Kidney (tissue), 14 donors: ENCODE results near the gene HOXA2. TPM values are rescaled to one million over a fixed set of nuclear protein-coding genes. Genes with fewer than 3 reads are reported as not detected.

Experiments used
- DNase-seq, 5 donors: peaks; one replicate each; pipeline ENCODE4 v3.0.0-alpha.2; 2013 to 2020
- FAIRE-seq: peaks from 2 replicates; lab custom pipeline; 2012; peaks lifted over from hg19 to GRCh38; lab: Jason Lieb, UNC
- H3K27ac ChIP-seq, 2 donors: one replicate each; pipeline ENCODE4 v1.7.0; 2013; ENCODE audit warnings: low read depth in 2 of 2, low read length in 2 of 2, inconsistent platforms in 1 of 2
- H3K27me3 ChIP-seq: one replicate; pipeline ENCODE4 v1.7.1; 2013; ENCODE audit warnings: low read length, inconsistent platforms; ENCODE audit not compliant: control insufficient read depth, insufficient read depth
- H3K36me3 ChIP-seq, 3 donors: one replicate each; pipeline versions ENCODE4 v1.7.0 to v1.7.1; 2013; ENCODE audit warnings: low read length in 3 of 3, control low read depth in 1 of 3, inconsistent platforms in 1 of 3; ENCODE audit not compliant: insufficient read depth in 3 of 3, control insufficient read depth in 2 of 3
- H3K4me1 ChIP-seq, 3 donors: one replicate each; pipeline versions ENCODE4 v1.7.0 to v1.7.1; 2013; ENCODE audit warnings: low read length in 3 of 3, inconsistent platforms in 1 of 3, low read depth in 1 of 3; ENCODE audit not compliant: control insufficient read depth in 2 of 3, insufficient read depth in 2 of 3
- H3K4me3 ChIP-seq, 3 donors: one replicate each; pipeline versions ENCODE4 v1.7.0 to v1.8.1; 2013; ENCODE audit warnings: low read length in 3 of 3, control low read depth in 1 of 3, inconsistent platforms in 1 of 3
- H3K9ac ChIP-seq, 3 donors: one replicate each; pipeline versions ENCODE4 v1.7.0 to v1.7.1; 2013; ENCODE audit warnings: low read length in 3 of 3, control low read depth in 1 of 3, inconsistent platforms in 1 of 3
- H3K9me3 ChIP-seq, 3 donors: one replicate each; pipeline versions ENCODE4 v1.7.0 to v1.7.1; 2013; ENCODE audit warnings: low read length in 3 of 3, control low read depth in 1 of 3, inconsistent platforms in 1 of 3; ENCODE audit not compliant: control insufficient read depth in 2 of 3, insufficient read depth in 1 of 3
- CTCF ChIP-seq: IDR thresholded peaks from 3 replicates; pipeline ENCODE4 v1.5.1; 2012; ENCODE audit warnings: mild to moderate bottlenecking, moderate library complexity, borderline replicate concordance; ENCODE audit not compliant: insufficient read depth; ENCODE audit errors: extremely low read depth
- intact Hi-C: fragments of 100-400 bp; cut with DNase I; formaldehyde crosslinking; loops from one replicate; pipeline ENCODE4 v1.11.1; 2022
- polyA plus RNA-seq: library from polyadenylated mRNA; stranded (reverse); fragments of 350-450 nt; fragmentation: Illumina TruSeq; extraction: RNeasy Lipid Tissue Mini Kit (QIAGEN cat#74804); gene quantifications from one replicate; pipeline ENCODE4 v1.2.3, GENCODE V29; 2014; ENCODE audit warnings: low read depth, low replicate concordance; ENCODE audit not compliant: insufficient read depth
- total RNA-seq: library from RNA; stranded (reverse); fragmentation: NEBNext Ultra II Directional; extraction: Animal tissue kit (Norgen Biotek cat#: 25700); gene quantifications from one replicate; pipeline ENCODE4 v1.2.1, GENCODE V29; 2021
- donor health status: control.
- donor health status: control.
- donor health status: control.
- donor health status: control.
- donor health status: control.
- donor health status: DM: yes; HTN: yes; CAD: no.
- donor health status: Normal renal cell carcinoma (clear cell type).

Gene HOXA2
- total and polyA plus RNA-seq, 2 donors from 2014 or later, result 1.3 to 2.9 TPM

- TF ChIP-seq CTCF, result peak; percentile 8
- peak overlapping the region; percentile 97 for H3K27ac ChIP-seq
- no peaks in the 10 kb centered on the region for H3K9me3 ChIP-seq
- intact Hi-C loops, result no loop called here
- H3K9ac ChIP-seq, result peak overlapping the region; percentile 62 to 97 (median 94)
- DNase-seq, result peak in 4 of 5 donors; percentile 50 to 76 (median 68)
- peak overlapping the region; percentile 64 to 89 (median 75) for H3K4me3 ChIP-seq
- peaks cover 6 to 21% (median 10%) of the 10 kb centered on the region in 3 donors for H3K4me1 ChIP-seq
- peaks cover 2 to 16% (median 7%) of the 10 kb centered on the region in 3 donors for H3K36me3 ChIP-seq
- no peak for FAIRE-seq
- no peaks in the 10 kb centered on the region for H3K27me3 ChIP-seq
Observed at GRCh38 chr7:27141923-27142579, 39.6 kb upstream of the HOXA2 start.

GRCh38 chr7:27141137-27141922 is 38.8 kb upstream of the HOXA2 start:
- no peak for TF ChIP-seq CTCF
- FAIRE-seq (no peak), DNase-seq (peak in 3 of 5 donors; percentile 25 to 58 (median 39))
- intact Hi-C loops, result no loop called here
- H3K4me1 ChIP-seq, result peaks cover 4 to 22% (median 10%) of the 10 kb centered on the region in 3 donors
- peak overlapping the region; percentile 64 to 89 (median 75) for H3K4me3 ChIP-seq
- H3K9ac ChIP-seq, result peak overlapping the region; percentile 61 to 97 (median 68)
- H3K27ac ChIP-seq, result peak overlapping the region; percentile 97
- H3K36me3 ChIP-seq, result peaks cover 2 to 16% (median 7%) of the 10 kb centered on the region in 3 donors
- H3K27me3 ChIP-seq, result no peaks in the 10 kb centered on the region
- no peaks in the 10 kb centered on the region for H3K9me3 ChIP-seq

GRCh38 chr7:27140126-27140857 is 37.8 kb upstream of the HOXA2 start:
- intact Hi-C loops, result no loop called here
- FAIRE-seq (no peak), DNase-seq (peak in 3 of 5 donors; percentile 62 to 92 (median 68))
- H3K27me3 ChIP-seq, result no peaks in the 10 kb centered on the region
- peak overlapping the region; percentile 76 to 97 for H3K27ac ChIP-seq
- TF ChIP-seq CTCF, result no peak
- peak overlapping the region; percentile 38 to 89 (median 45) for H3K4me3 ChIP-seq
- H3K9ac ChIP-seq, result peak overlapping the region; percentile 61 to 97 (median 64)
- no peaks in the 10 kb centered on the region for H3K9me3 ChIP-seq
- peaks cover 9 to 27% (median 13%) of the 10 kb centered on the region in 3 donors for H3K4me1 ChIP-seq
- peaks cover 2 to 16% (median 7%) of the 10 kb centered on the region in 3 donors for H3K36me3 ChIP-seq
